GM19240 (cell line): ENCODE measurements around the gene RS1.

ENCODE experiments used
- DNase-seq: peaks from one replicate; pipeline ENCODE4 v3.0.0; 2011; ENCODE audit warnings: low spot score; ENCODE audit not compliant: insufficient read length

RS1 gene

DNA sequence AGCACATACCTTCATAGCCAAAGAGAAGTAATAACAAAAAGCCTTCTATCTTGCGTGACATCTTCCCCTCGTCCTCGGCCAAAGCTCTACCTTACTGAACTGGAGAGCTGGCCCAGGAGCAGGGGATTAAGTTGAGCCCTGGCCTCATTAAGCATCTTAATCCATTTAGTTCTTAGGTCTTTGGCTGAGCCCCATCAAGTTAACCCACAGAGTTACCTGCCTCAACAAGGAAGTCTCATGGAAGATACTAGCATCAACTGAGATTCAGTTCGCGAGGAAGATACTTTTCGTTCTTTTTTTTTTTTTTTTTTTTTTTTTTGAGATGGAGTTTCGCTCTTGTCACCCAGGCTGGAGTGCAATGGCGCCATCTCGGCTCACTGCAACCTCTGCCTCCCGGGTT is at the start of gene RS1:
Gene RS1, minus strand, starts transcription at position 101 of the 400 bp plus-strand sequence. Its CDS starts 40 bp downstream, at position 61.
- no peak for DNase-seq

DNA sequence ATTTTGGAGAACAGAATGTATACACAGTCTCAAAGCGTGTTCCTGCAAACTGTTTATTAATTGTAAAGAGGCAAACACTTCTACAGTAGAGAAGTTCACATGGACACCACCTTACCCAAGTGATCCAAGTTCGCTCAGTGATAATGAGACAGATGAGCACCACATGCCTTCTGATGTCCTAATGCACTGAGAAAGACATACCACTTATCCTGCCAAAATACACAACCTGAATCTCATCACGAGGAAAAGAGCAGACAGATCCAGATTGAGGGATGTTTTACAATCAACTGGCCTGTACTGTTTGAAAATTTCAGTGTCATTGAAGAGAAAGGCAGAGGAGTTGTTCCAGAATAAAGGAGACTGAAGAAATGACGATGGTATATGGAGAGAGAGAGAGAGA is 47.9 kb upstream of the RS1 start:
- no peak for DNase-seq

DNA sequence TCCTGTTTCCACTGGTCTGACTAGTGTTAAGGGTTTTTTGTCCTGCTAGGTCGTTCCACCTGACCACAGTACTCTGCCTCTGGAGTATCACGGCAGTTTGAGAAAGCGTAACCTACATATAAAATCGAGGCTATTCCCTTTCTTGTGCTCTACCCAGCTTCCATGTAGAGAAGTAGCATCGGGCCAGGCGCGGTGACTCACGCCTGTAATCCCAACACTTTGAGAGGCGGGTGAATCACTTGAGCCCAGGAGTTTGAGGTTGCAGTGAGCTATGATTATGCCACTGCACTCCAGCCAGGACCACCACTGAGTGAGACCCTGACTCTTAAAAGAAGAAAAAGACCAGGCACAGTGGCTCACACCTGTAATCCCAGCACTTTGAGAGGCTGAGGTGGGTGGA is 43.0 kb upstream of the RS1 start:
- no peak for DNase-seq

DNA sequence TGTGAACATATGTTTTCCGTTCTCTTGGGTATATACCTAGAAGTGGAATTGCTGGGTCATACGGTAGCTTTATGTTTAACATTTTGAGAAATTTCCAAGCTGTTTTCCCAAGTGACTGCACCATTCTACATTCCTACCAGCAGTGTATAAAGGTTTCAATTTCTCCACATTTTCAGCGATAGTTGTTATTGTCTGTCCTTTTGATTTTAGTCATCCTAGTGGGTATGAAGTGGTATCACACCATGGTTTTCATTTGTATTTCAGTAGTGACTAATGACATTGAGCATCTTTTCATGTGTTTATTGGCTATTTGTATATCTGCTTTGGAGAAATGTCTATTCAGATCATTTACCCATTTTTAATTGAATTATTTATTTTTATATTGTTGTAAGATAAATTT is 37.9 kb upstream of the RS1 start:
- no peak for DNase-seq

DNA sequence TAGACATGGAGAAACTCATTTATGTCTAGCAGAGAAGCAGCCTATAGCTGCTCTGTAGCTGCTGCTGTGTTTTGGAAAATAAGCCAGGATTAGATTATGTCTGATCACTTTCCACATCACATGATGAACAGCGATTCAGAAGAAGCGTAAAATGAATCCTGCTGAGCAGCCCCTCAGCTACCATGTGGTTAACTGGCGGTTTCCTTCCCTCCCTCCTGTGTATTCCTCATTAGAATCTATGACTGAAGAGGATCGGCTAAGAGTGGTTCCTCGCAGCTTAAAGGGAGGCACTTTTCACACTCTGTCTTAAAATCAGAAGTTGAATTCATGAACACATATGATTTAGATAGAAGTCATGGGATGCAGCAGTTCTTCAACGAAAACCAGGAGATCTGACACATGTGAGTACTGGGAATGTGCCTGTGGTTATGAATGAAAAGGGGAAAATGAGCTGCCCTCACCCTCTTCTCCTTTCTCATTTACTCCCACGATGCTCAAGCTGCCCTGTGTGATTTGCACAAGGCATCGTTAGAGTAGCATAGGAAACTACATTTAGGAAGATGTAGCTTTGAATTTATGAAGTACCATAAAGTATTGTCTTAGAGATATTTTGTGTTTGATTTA is 35.6 kb upstream of the RS1 start, which contains the start of gene PPEF1:
Gene PPEF1, plus strand, starts transcription at position 220 of the 624 bp plus-strand sequence. Its CDS starts 136 bp downstream, at position 356.
- no peak for DNase-seq

DNA sequence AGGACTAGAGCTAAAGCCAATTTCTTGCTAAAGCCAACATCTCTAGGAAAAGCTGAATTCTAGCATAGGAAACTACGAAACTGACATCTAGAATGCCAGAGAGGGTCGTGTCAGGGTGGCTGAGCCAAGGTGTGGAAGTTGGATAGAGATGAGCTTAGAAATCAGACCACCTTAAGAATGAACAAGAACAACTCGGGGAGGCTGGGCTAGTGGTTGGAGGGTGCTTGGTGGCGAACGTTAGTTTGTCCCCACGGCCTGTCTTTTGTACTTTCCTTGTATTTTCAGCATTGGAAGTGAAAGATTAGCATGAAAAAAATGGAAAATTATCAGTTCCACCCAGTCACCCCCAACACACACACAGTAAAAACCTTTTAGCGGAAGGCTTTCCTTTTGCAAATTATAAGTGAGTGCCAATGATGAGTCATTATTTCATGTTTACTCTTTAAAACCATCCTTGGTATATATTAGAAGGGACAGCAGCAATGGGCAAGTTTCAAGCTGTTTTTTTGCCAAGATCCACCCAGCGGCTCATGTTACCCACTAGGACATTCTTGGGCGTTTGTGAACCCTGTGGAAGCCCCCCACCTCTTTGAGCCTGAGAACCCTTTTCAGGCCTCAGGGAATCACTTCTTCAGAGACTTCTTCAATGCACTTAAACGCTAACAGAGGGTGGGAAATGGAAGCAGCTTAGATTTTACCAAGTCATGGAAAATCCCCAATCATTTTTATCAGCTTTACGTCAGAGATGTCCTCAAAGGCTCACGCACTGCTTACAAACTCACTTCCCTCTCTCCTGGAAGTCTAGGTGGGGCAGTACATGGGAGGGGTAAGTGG is 30.7 kb upstream of the RS1 start:
- DNase-seq: no peak

DNA sequence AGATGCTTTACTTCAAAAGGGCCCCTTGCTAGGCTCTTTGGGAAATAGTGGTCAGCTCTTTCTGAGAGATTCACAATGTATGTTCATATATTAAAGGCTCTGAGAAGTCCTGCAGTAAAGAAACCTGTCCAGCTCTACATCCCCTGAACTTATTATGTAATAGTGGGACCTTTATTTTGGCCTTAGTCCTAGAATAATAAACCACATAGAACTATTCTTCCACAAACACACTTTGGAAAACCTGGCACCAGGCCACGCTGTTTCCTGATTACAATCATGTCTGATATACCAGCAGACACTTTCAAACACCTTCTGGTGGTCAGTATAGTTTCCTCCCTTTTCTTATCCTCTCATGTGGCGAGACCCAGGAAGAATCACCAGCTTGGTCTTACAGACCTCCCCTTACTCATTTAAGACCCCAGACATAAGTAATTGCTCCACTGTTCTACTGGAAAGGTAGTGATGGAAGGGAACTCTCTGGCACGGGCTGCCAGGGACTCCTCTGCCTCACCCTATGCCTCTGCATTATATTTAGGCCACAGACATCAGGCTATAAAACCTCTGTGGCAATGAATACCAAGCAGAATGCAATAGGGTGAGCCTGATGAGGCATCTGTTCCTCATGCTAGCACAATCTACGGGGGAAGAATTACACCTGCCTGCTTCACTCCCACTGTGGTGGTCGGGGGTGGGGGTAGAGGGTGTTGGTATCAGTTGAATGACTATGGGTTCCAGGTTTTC is 29.9 kb upstream of the RS1 start:
- no peak for DNase-seq

DNA sequence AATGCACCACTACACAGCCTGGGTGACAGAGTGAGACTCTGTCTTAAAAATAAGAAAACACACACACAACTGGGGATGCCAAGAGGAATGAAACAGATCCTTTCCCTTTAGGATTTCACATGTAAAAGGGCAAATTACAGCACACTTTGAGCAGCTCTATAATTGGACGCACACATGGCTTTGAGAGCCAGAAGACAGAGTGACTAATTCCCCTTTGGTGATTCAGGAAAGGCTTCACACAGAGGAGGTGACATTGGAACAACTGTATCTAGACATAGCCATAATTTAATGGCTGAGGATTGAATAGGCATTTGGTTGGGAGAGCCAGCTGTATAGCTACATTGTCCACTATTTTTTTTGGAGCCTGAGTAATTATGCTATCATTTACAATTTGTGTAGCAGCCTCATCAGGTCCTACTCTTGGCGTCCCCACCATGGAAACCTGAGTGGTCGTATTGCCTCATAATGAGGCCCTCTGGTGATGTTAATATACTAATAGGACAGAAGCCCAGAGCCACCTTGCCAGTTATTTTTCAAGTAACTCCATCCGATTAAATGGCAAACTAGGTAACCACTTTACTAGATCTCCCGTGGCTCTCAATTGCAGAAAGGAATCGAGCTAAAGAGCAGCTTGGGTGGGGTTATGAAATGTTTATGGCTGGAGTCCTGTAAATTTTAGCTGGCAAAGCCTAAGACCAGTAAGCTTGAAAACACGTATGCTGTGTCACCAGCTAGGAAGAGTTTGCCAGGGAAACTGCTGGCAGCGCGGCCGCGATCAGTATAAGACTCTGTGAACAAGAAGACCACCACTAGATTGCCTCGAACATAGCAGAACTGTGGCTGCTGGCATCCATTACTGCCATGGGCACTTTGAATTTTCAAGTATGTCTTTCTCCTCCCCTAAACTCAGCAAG is 27.1 kb upstream of the RS1 start:
- no peak for DNase-seq

DNA sequence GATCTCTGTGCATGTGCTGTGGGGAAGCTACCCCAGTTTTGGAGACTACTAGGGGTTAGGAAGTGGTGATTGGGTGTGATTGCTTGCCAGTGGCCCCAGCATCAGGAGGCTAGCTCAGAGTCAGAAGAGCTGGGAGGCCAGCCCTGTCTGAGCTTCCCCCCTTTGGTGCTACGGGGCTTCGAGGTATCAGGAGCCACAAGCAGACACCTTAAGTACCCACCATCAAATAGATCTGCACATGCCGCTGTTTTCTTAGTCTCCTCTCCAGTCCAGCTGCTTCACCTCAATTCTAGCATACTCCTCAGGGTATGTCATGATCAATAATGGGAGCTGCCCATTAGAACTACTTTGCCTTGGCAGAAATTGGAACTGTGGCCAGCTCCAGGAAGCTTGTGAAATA is 24.7 kb upstream of the RS1 start:
- no peak for DNase-seq

DNA sequence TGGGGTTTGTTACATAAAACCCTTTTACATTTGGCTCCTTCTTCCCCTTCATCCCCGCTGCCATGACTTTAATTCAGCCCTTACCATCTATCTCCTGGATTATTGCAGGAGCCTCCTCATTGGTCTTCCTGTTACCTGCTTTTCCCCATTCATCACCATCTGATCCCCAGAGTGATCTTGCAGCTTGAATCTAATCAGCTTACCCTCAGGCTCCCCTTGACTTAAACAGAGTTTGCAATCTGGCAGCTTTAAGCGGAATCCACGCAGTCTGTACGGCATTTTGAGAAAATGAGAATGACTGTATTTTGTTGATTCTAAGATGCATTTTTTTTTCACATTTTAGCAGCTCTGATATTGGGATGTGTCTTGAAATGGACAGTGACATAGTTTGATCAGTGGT is 20.6 kb upstream of the RS1 start:
- no peak for DNase-seq

DNA sequence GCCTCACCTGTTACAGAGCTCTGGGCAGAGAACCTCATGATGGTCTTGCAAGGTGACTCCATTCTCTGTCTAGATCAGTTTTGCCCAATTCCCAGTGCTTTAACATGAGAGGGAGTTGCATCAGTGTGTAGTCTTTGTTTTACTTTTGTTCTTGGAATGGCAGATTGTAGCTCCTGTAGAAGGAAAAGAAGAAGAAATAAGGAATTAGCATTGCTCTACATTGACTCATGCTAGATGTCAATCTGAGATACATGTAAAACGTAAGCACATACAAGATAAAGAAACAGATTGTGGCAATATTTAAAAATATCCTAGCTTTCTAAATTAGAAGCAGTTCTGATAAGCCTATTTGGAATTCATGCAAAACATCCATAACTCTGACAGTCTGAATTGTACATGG is 19.5 kb upstream of the RS1 start:
- no peak for DNase-seq

DNA sequence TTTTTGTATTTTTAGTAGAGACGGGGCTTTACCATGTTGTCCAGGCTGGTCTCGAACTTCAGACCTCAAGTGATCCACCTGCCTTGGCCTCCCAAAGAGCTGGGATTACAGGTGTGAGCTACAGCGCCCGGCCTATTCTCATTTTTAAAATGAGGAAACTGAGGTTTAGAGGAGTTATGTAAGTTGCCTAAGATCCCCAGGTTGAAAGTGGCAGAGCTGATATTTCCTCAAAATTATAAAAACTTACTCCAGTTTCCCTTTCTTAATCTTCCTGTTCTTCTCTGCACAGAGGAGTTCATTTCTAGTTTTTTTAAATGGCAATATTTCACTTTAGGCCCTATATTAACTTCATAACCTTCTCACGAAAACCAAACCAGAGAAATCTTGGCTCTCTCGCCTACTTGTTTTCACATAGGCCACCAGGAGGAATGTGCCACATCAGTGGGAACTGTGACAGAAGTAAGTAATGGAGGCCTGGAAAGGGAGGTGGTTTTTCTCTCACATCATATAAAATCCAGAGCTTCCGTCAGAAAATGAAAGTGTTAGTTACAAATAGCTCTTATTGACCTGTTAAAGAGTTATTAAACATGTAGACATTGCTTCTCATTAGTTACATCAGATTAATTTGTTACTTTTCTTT is 16.1 kb upstream of the RS1 start:
- DNase-seq: no peak

DNA sequence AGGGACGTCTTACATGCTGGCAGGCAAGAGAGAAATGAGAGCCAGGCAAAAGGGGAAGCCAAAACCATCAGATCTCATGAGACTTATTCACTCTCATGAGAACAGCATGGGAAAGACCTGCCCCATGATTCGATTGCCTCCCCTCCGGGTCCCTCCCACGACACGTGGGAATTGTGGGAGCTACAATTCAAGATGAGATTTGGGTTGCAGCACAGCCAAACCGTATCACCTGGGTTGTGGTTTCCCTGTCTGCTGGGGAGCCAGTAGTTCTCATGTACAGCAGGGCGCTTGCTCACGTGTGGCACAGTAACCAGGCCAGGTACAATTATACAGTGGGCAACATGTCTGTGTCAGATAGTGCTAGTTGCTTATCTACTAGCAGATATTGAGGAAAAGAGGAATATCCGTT is 11.1 kb upstream of the RS1 start:
- DNase-seq: no peak

DNA sequence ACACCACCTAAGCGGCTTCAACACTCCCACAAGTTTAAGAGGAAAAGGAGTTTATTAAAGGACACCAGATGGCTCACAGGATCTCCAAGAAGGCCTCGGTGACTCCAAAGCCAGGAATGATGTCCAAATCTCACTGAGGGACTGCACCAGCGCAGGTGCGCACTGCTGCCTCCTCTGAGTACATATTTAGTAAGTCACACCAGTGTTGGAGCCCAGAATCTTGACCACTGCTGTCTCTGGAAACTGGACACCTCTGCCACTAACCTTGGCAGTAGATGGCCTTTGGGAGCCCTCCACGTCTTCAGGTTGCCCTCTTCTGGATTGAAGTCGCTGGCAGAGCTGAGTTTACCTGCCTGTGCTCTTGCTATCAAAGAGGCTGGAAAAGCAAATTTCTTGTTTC is 10.1 kb upstream of the RS1 start:
- DNase-seq: no peak

DNA sequence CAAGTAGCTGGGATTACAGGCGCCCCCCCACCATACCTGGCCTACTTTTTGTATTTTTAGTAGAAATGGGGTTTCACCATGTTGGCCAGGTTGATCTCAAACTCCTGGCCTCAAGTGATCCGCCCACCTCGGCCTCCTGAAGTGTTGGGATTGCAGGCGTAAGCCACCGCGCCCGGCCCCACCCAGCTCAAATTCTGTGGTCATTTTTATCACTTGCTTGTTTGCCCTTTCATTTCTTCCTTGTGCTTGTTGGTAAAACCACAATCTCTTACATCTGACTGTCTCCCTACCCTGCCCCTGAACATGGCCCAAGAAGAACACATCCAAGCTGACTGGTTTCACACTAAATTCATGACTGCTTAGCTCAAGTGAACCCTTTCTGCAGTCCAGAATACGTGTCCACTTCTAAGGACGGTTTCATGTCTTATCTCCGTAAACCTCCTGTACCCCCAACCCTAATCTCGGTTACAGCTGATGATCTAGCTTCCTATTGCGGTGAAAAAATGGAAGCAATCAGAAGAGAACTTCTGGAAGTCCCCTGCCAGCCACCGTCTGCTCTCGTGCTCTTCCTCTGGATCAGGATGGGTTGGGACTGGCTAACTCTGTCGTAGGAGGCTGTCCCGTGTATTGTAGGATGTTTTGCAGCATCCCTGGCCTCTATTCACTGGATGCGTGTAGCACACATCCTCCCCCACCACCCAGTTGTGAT is 5.4 kb upstream of the RS1 start:
- no peak for DNase-seq

DNA sequence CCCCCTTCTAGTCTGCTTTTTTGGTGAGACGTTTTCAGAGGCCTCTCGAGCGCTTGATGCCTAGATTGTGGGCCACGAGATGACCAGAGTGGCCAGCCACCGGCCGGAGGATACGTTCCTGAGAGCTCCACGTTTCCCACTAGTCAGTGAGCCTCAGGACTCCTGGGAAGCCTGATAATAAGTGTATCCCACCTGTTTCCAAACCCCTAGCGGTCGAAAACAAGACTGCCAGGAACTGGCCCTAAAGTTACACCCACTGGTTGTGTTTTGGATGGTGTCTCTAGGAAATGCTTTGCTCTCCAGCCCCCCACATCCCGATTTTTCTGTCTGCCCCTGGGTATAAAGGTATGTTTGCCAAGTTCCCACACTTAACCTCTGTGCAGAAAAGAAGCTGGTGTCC is 4.6 kb upstream of the RS1 start:
- DNase-seq: no peak

DNA sequence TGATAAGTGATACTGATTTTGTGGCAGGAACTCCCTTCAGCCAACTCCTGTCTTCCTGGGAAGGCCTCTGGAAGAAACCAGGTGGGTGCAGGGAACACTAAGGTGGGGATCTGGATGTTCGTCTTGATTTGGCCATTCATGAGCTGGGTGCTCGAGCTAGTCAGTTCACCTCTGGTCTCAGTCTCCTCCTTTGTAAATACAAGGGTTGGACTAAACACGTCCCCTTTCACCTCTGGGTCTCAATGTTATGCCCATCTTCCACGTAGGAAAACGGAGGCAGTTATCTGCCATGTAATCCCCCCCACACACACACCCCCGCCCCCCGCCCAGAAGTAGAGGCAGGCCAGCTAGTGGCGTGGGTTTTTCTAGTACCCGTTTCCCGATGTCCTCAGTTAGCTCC is 4.1 kb upstream of the RS1 start:
- no peak for DNase-seq

DNA sequence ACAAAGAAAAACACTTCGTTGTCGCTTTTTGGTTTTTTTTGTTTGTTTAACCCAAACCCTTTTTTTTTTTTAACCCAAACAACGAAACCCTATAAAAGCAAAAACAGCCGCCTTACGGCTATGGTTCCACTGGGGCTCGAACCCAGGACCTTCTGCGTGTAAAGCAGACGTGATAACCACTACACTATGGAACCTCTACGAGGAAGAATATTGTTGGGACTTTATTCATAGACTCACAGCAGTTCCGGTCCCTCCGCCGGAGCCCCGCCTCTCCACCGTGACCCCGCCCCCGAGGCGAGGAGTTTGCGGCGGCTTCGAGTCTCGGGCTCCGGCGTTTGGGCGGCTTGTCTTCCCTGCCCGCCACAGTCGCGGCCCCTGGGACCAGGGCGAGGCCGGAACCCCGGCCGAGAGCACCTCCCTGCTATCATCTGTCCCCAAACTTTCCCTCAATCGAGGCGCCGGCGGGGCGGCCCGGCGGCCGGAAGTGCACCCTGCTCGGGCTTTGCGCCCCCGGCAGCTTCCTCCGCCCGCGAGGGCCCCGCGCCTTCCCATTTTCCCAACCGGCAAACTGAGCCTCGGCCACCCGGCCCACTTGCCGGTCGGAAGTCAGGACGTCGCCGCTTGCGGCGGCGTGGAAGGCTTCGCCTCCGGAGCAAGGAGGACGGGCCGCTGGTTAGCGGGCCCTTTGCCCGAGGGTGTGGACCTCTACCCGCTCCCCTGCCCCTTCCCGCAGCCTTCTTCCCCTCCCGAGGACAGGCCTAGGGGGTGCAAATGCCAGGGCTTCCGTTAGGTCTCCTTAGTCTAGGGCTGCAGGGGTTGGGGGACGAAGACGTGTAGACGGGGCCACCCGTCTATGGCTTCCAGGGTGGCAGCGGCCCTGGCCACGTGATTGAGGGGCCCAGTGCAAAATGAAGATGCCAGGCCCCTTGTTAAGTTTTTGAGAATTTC is 3.2 kb upstream of the RS1 start:
- peak; percentile 28 for DNase-seq

DNA sequence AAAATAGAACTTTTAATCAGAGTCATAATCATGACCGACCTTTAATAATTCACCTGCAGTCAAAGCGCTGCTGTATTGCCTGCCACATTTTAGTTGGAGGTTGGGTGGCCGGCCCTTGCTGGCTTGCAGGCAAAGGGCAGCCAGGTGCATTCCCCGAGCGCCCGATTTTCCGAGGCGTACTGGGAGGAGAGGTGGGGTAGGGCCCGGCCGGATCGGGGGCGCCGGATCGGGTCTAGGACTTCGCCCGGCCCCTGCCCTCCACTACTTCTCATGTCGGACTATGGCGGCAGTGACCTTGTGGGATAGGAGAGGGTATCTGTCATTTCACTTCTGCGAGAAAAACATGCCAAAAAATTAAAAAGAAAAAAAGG is 2.5 kb upstream of the RS1 start:
- DNase-seq: no peak
